GM21526 (cell line): ENCODE measurements around the gene CHIA.

ENCODE experiments used
- ATAC-seq: cut with Tn5 transposase; IDR thresholded peaks from one replicate; pipeline ENCODE4 v1.9.1; 2021; ENCODE audit warnings: moderate library complexity; ENCODE audit not compliant: unreplicated experiment, low FRiP score

Gene CHIA

GRCh38 chr1:111290630-111291029, at the start of gene CHIA:
Gene CHIA, plus strand, starts transcription at chr1:111290851. Its CDS starts 19,617 bp downstream, at chr1:111310468.
- no peak for ATAC-seq

GRCh38 chr1:111241797-111242196, 48.9 kb upstream of the CHIA start:
- no peak for ATAC-seq

GRCh38 chr1:111242805-111243523, 47.7 kb upstream of the CHIA start:
- no peak for ATAC-seq

GRCh38 chr1:111247125-111247838, 43.4 kb upstream of the CHIA start:
- ATAC-seq: no peak

- ATAC-seq: no peak
These were observed 40.7 kb upstream of the CHIA start for GRCh38 chr1:111249960-111250359.

GRCh38 chr1:111251570-111251969, 39.1 kb upstream of the CHIA start:
- ATAC-seq: no peak

GRCh38 chr1:111252786-111253185, 37.9 kb upstream of the CHIA start:
- no peak for ATAC-seq

GRCh38 chr1:111253876-111254275, 36.8 kb upstream of the CHIA start:
- no peak for ATAC-seq

GRCh38 chr1:111256988-111257658, 33.5 kb upstream of the CHIA start:
- no peak for ATAC-seq

GRCh38 chr1:111267801-111268508, 22.7 kb upstream of the CHIA start:
- no peak for ATAC-seq

GRCh38 chr1:111269825-111270406, 20.7 kb upstream of the CHIA start:
- ATAC-seq: no peak

- ATAC-seq: no peak
These were observed 19.7 kb upstream of the CHIA start for GRCh38 chr1:111270771-111271463.

- no peak for ATAC-seq
These were observed 19.2 kb upstream of the CHIA start for GRCh38 chr1:111271464-111271801.

- no peak for ATAC-seq
These were observed 18.6 kb upstream of the CHIA start for GRCh38 chr1:111272081-111272480.

GRCh38 chr1:111274653-111275052, 16.0 kb upstream of the CHIA start:
- ATAC-seq: no peak

GRCh38 chr1:111275079-111275478, 15.6 kb upstream of the CHIA start:
- no peak for ATAC-seq

GRCh38 chr1:111275780-111276433, 14.7 kb upstream of the CHIA start:
- ATAC-seq: no peak

GRCh38 chr1:111279144-111279543, 11.5 kb upstream of the CHIA start:
- ATAC-seq: no peak

GRCh38 chr1:111280267-111280666, 10.4 kb upstream of the CHIA start:
- no peak for ATAC-seq

- ATAC-seq: no peak
These were observed 9.2 kb upstream of the CHIA start for GRCh38 chr1:111281411-111281810.
